PFSK-1 (cell line): ENCODE measurements around the gene GABBR2.

ENCODE experiments used
- FOXP2 ChIP-seq: optimal IDR thresholded peaks from 2 replicates; pipeline ENCODE3; 2011; ENCODE audit warnings: borderline replicate concordance, control low read depth, inconsistent platforms; ENCODE audit not compliant: insufficient read depth; ENCODE audit errors: extremely low read length, extremely low read depth
- POLR2AphosphoS5 ChIP-seq: IDR thresholded peaks from 2 replicates; pipeline ENCODE4 v1.6.1; 2012; ENCODE audit warnings: low read depth, mild to moderate bottlenecking, control low read depth, low read length, moderate library complexity
- REST ChIP-seq, 2 experiments: IDR thresholded peaks; 2 replicates each; pipeline versions ENCODE4 v1.6.1 to v1.8.0; 2011 to 2012; ENCODE audit warnings: low read depth in 2 of 2, low read length in 2 of 2, control low read depth in 1 of 2, inconsistent platforms in 1 of 2, mild to moderate bottlenecking in 1 of 2, moderate library complexity in 1 of 2; ENCODE audit not compliant: insufficient read depth in 1 of 2
- SIN3A ChIP-seq: IDR thresholded peaks from 2 replicates; pipeline ENCODE4 v1.6.1; 2012; ENCODE audit warnings: mild to moderate bottlenecking, low read length, moderate library complexity, borderline replicate concordance; ENCODE audit not compliant: insufficient read depth
- TAF1 ChIP-seq: IDR thresholded peaks from 2 replicates; pipeline ENCODE4 v1.6.1; 2012; ENCODE audit warnings: low read length, control low read depth, borderline replicate concordance; ENCODE audit not compliant: insufficient read depth

The GABBR2 gene

GRCh38 chr9:98465799-98466198, 242.9 kb downstream of the GABBR2 start:
- TF ChIP-seq TAF1: no peak
- TF ChIP-seq SIN3A: no peak
- no peak for TF ChIP-seq POLR2AphosphoS5

GRCh38 chr9:98462310-98462709, 246.4 kb downstream of the GABBR2 start:
- TF ChIP-seq SIN3A: no peak
- TF ChIP-seq REST (IDR thresholded peaks at IDR 0.05; ENCODE audit: insufficient read depth in 1 of 2, low read depth in 2 of 2, low read length in 2 of 2): no peak
- no peak for TF ChIP-seq POLR2AphosphoS5
- TF ChIP-seq TAF1: no peak
- TF ChIP-seq FOXP2: no peak

GRCh38 chr9:98460704-98461103, 248.0 kb downstream of the GABBR2 start:
- TF ChIP-seq POLR2AphosphoS5 (no peak), REST (IDR thresholded peaks at IDR 0.05; ENCODE audit: insufficient read depth in 1 of 2, low read depth in 2 of 2, low read length in 2 of 2) (no peak), TAF1 (no peak), SIN3A (no peak), FOXP2 (no peak)

- TF ChIP-seq TAF1 (no peak), REST (IDR thresholded peaks at IDR 0.05; ENCODE audit: insufficient read depth in 1 of 2, low read depth in 2 of 2, low read length in 2 of 2) (no peak)
These were observed 250.9 kb downstream of the GABBR2 start for GRCh38 chr9:98457726-98458370.

- no peak for TF ChIP-seq SIN3A
- no peak for TF ChIP-seq POLR2AphosphoS5
- no peak for TF ChIP-seq FOXP2
- no peak for TF ChIP-seq REST (IDR thresholded peaks at IDR 0.05; ENCODE audit: insufficient read depth in 1 of 2, low read depth in 2 of 2, low read length in 2 of 2)
- no peak for TF ChIP-seq TAF1
These were observed 252.6 kb downstream of the GABBR2 start for GRCh38 chr9:98456156-98456613.
